GM21360 (cell line): ENCODE results near the gene ACACB.
"Not testable (repeated sequence)": the region's sequence is repeated elsewhere in the genome, so short reads cannot be mapped to it uniquely, and the experiment has no call there.

ENCODE experiments used
- ATAC-seq: cut with Tn5 transposase; IDR thresholded peaks from one replicate; pipeline ENCODE4 v1.9.1; 2021; ENCODE audit warnings: mild to moderate bottlenecking, moderate library complexity; ENCODE audit not compliant: unreplicated experiment

ACACB gene

DNA sequence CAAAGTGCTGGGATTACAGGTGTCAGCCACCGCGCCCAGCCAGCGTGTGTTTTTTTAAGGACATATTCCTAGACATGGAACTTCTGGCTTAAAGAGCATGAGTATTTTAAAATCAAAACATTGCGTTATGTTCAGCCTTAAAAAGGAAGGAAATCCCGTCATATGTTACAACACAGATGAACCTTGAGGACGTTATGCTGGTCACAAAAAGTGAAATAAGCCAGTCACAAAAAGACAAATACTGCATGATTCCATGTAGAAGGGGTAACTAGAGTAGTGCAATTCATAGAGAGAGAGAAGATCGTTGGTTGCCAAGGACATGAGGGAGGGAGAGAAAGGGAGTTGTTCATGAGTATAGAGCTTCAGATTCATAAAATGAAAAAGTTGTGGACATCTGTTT, 53.9 kb downstream of the ACACB start:
- no peak for ATAC-seq

DNA sequence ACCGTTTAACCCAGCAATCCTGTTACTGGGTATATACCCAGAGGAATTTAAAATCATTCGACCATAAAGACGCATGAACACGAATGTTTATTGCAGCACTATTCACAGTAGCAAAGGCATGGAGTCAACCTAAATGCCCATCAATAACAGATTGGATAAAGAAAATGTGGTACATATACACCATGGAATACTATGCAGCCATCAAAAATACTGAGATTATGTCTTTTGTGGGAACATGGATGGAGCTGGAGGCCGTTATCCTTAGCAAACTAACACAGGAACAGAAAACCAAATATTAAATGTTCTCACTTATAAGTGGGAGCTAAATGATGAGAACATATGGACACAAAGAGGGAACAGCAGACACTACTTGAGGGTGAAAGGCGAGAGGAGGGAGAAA, 56.4 kb downstream of the ACACB start:
- not testable (repeated sequence) for ATAC-seq

GRCh38 chr12:109173443-109174240, 57.3 kb downstream of the ACACB start:
- no peak for ATAC-seq

- no peak for ATAC-seq
Observed at GRCh38 chr12:109174468-109174867, 58.1 kb downstream of the ACACB start.

DNA sequence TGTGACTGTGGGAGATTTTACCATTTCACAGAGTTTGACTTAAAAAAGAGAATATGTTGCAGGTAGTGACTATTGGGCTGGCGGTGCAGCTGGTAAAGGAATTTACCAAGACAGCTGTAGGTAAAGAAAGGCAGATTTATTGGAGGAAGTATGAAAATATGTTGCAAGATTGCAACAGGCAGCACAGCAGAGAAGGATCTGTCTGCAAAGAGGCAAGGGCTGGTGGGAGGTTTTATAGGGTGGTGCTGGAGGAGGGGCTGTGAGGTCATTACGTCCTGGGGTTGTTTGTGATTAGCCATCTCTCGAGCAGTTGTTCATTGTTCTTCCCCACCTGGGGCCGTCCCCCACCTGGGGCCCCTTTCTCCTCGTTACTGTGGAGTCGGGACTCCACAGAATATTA, 62.1 kb downstream of the ACACB start:
- ATAC-seq, result no peak

DNA sequence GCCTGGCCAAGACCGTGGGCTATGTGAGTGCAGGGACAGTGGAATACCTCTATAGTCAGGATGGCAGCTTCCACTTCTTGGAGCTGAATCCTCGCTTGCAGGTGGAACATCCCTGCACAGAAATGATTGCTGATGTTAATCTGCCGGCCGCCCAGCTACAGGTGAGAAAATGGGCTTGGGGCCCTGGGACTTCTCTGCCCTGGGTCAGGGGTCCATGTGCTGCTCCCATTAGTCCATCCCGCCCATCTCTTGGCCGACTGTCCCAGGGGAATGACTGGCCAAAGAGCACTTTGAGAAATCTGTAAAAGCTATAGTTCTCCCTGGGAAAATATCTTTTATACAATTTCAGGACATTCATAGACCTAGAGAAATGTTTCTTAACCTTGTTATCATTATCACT, 63.5 kb downstream of the ACACB start:
- no peak for ATAC-seq

GRCh38 chr12:109182041-109182839, 65.9 kb downstream of the ACACB start:
- no peak for ATAC-seq

- no peak for ATAC-seq
Observed at GRCh38 chr12:109185441-109185840, 69.1 kb downstream of the ACACB start.

- ATAC-seq, result no peak
Observed at GRCh38 chr12:109186993-109187653, 70.7 kb downstream of the ACACB start.

DNA sequence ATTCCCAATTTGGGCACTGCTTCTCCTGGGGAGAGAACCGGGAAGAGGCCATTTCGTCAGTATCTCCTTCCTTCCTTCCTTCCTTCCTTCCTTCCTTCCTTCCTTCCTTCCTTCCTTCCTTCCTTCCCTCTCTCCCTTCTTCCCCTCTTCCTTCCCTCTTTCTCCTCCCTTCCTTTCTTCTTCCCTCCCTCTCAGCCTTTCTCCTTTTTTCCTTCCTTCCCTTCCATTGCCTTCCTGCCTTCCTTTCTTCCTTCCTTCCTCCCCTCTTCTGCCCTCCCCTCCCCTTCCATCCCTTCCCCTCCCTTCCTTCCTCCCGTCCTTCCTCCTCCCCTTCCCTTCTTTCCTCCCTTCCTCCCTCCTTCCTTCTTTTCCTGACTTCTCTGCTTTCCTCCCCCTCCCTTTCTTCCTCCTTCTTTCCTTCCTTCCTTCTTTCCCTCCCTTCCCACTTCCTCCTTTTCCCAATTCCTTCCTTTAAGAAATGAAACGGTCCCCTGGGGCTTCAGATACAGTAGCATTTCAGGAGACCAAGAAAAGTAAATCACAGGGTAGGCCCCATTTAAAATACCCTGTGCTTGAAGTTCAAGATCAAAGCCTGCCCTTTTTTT, 71.8 kb downstream of the ACACB start:
- no peak for ATAC-seq

DNA sequence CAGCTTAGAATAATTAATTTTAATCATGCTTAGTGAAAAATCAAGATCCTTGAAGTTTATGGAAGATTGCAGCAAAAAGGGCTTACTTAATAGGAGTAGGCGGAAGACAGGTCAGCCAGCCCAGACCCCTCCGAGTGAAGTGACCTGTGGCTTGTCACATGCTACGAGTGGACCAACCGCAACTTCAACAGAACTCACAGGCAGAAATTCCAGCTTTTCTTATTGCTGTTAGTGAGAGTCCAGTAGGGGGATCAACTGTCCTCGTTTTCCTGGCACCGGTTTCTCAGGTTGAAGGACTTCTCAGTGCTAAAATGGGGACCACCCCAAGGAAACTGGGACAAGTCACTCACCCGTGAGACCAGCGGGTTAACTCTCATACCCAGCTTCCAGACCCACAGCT, 72.9 kb downstream of the ACACB start:
- ATAC-seq, result no peak

- no peak for ATAC-seq
Observed at GRCh38 chr12:109191621-109192250, 75.3 kb downstream of the ACACB start.

DNA sequence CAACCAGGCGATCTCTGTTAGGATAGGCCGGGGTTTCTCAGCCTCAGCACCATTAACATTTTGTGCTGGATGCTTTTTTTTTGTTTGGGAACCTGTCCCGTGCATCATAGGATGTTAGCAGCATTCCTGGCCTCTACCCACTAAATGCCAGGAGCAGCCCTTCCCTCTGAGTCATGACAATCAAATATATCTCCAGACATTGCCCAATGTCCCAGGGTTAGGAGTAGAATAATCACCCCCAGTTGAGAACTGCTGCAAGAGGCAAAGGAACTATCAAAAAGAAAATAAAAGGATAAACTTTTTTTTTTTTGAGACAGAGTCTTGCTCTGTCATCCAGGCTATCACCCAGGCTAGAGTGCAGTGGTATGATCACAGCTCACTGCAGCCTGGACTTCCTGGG, 76.0 kb downstream of the ACACB start:
- no peak for ATAC-seq

DNA sequence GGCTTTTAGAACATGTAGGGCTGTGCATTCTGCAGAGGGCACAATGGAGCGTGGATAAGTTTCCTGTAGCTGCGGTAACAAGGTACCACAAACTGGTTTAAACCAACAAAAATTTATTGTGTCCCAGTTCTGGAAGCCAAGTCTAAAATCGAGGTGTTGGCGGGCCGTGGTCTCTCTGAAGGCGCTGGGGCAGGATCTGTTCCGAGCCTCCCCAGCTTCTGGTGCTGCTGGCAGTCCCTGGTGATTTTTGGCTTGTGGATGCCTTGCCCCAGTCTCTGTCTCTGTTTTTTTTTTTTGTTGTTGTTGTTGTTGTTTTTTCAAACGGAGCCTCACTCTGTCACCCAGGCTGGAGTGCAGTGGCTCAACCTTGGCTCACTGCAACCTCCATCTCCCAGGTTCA, 77.5 kb downstream of the ACACB start:
- no peak for ATAC-seq

DNA sequence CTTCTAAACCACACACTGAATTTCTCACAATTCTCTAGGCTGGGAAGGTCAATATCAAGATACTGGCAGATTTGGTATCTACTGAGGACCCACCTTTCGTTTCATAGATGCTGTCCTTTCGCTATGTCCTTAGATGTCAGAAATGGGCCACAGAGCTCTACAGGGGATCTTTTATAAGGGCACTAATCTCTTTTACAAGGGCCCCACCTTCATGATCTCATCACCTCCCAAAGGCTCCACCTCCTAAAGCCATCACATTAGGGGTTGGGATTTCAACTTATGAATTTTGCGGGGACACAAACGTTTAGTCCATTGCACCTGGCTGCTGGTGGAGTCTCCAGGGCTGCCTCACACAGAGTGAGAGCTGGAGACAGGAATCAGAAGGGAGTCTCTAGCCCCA, 79.9 kb downstream of the ACACB start:
- no peak for ATAC-seq

DNA sequence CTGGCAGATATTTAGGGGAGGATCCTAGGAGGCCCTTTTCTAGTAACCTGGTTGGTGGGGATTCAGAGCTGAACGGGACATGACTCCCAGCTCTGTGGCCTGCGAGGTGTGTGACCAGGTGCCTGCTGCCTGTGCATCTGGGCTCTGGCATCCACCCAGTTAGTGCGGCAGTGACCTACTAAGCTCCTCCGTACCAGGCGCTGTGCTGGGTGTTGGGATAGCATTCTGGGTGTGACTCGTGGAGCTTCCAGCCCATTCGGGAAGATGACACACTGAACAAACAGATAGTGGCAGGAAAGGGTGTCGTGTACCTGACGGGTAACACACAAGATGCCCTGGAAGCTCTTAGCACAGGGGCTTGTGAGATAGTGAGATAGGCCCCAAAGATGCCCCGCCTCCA, 80.9 kb downstream of the ACACB start:
- no peak for ATAC-seq

GRCh38 chr12:109199324-109199723, 82.9 kb downstream of the ACACB start:
- ATAC-seq, result no peak

- ATAC-seq, result no peak
Observed at GRCh38 chr12:109200825-109201495, 84.6 kb downstream of the ACACB start.

GRCh38 chr12:109201496-109201885, 85.1 kb downstream of the ACACB start:
- ATAC-seq, result no peak

GRCh38 chr12:109202770-109203169, 86.4 kb downstream of the ACACB start:
- no peak for ATAC-seq
